MM.1S (cell line): ENCODE results near the gene CNTNAP4.

Experiments used
- CTCF ChIP-seq: fragments of 300-600 bp; sonication (generic); IDR thresholded peaks from 2 replicates; pipeline ENCODE4 v1.5.1; 2016; ENCODE audit warnings: antibody characterized with exemption, low read length, mixed read lengths
- EZH2phosphoT487 ChIP-seq: fragments of 300-600 bp; sonication (generic); IDR thresholded peaks from 2 replicates; pipeline ENCODE4 v1.6.1; 2018; ENCODE audit warnings: antibody characterized with exemption, low read length

GRCh38 chr16:76309639-76310335 lies 32.6 kb downstream of the CNTNAP4 start:
- TF ChIP-seq CTCF (no peak), EZH2phosphoT487 (no peak)
